HCT116 (cell line): ENCODE data around the gene KRTAP10-8. TPM values are rescaled to one million over a fixed set of nuclear protein-coding genes. Genes with fewer than 3 reads are reported as not detected.

ENCODE experiments used
- ATAC-seq: fragments of 200-7000 bp; cut with Tn5 transposase; 2 replicates; pipeline ENCODE4 v1.9.1; 2020; ENCODE audit warnings: mild to moderate bottlenecking, moderate library complexity
- BruUV-seq: library from RNA; stranded (reverse); fragments of 400-500 nt; replicated peaks from 2 replicates; lab custom pipeline; 2021; lab: Mats Ljungman, UMichigan
- CTCF ChIA-PET: fragments of 300-600 bp; sonication (Branson Sonifier 250); formaldehyde crosslinking; loops from one replicate; lab custom pipeline; 2021; ENCODE audit warnings: antibody characterized with exemption; lab: Charles Lee
- POLR2A ChIA-PET: fragments of 300-600, 350-600 bp; sonication (Branson Sonifier 250); formaldehyde crosslinking; loops from one replicate; lab custom pipeline; 2021; ENCODE audit warnings: antibody characterized with exemption; lab: Charles Lee
- RAD21 ChIA-PET, 2 experiments: fragments of 300-600 bp; sonication (Branson Sonifier 250); formaldehyde crosslinking; loops; one replicate each; lab custom pipeline; 2023; ENCODE audit warnings: low total read pairs in 2 of 2; ENCODE audit not compliant: uncharacterized antibody in 2 of 2, unreplicated experiment in 2 of 2, low non-redundant PET in 1 of 2; lab: Charles Lee
- DNase-seq: peaks from one replicate; pipeline ENCODE4 v3.0.0-alpha.2; 2010; ENCODE audit warnings: low read depth, low spot score
- H2AFZ ChIP-seq: fragments of 200-600 bp; shearing (Covaris generic), sonication (generic); 2 replicates; pipeline ENCODE4 v1.6.1; 2017; ENCODE audit warnings: low read depth, mixed run types, mixed read lengths, antibody characterized with exemption, low read length; ENCODE audit not compliant: poor library complexity, severe bottlenecking
- H3K27ac ChIP-seq: 2 replicates; pipeline ENCODE4 v1.5.1; 2012; ENCODE audit warnings: low read depth, low read length
- H3K27me3 ChIP-seq: fragments of 200-600 bp; sonication (generic); 2 replicates; pipeline ENCODE4 v1.6.1; 2016; ENCODE audit warnings: mixed run types, low read length, mixed read lengths; ENCODE audit not compliant: insufficient read depth
- H3K36me3 ChIP-seq, 2 experiments: fragments of 200-500 bp in 1 of 2; fragments of 200-600 bp in 1 of 2; sonication (Bioruptor generic) in 1 of 2; sonication (generic) in 1 of 2; 2 replicates each; pipeline versions ENCODE4 v1.5.1 to v1.6.1; 2014 to 2016; ENCODE audit warnings: low read length in 2 of 2, inconsistent platforms in 1 of 2, mixed read lengths in 1 of 2, mixed run types in 1 of 2; ENCODE audit not compliant: insufficient read depth in 2 of 2, control insufficient read depth in 1 of 2
- H3K4me1 ChIP-seq, 2 experiments: fragments of 200-600 bp in 1 of 2; sonication (generic) in 1 of 2; 2 replicates each; pipeline versions ENCODE4 v1.5.1 to v1.6.1; 2012 to 2017; ENCODE audit warnings: low read length in 2 of 2, inconsistent platforms in 1 of 2, mild to moderate bottlenecking in 1 of 2, mixed read lengths in 1 of 2, mixed run types in 1 of 2, moderate library complexity in 1 of 2; ENCODE audit not compliant: insufficient read depth in 2 of 2, control insufficient read depth in 1 of 2
- H3K4me2 ChIP-seq: fragments of 200-600 bp; sonication (generic); 2 replicates; pipeline ENCODE4 v1.6.1; 2017; ENCODE audit warnings: mixed run types, low read length, mixed read lengths
- H3K4me3 ChIP-seq, 2 experiments: fragments of 200-600 bp in 1 of 2; sonication (generic) in 1 of 2; replicated peaks in 1 of 2; 2 replicates each; pipeline ENCODE4 v1.5.1; 2011 to 2016; ENCODE audit warnings: low read length in 2 of 2, control low read depth in 1 of 2, low read depth in 1 of 2, mild to moderate bottlenecking in 1 of 2, mixed read lengths in 1 of 2, mixed run types in 1 of 2
- H3K79me2 ChIP-seq: fragments of 200-600 bp; sonication (generic); 2 replicates; pipeline ENCODE4 v1.6.1; 2017; ENCODE audit warnings: mild to moderate bottlenecking, mixed run types, low read length, moderate library complexity, mixed read lengths; ENCODE audit not compliant: insufficient read depth
- H3K9ac ChIP-seq: fragments of 200-600 bp; sonication (generic); 2 replicates; pipeline ENCODE4 v1.6.1; 2016; ENCODE audit warnings: low read length, mixed read lengths
- H3K9me2 ChIP-seq: fragments of 200-600 bp; sonication (generic), shearing (Covaris generic); 2 replicates; pipeline ENCODE4 v1.6.1; 2017; ENCODE audit warnings: mixed run types, mild to moderate bottlenecking, moderate library complexity; ENCODE audit not compliant: insufficient read depth
- H3K9me3 ChIP-seq, 2 experiments: fragments of 200-500 bp in 1 of 2; fragments of 200-600 bp in 1 of 2; sonication (Bioruptor generic) in 1 of 2; sonication (generic) in 1 of 2; 2 replicates each; pipeline ENCODE4 v1.6.1; 2014 to 2017; ENCODE audit warnings: low read length in 2 of 2, mixed read lengths in 2 of 2, inconsistent platforms in 1 of 2, low read depth in 1 of 2, mild to moderate bottlenecking in 1 of 2, mixed run types in 1 of 2, moderate library complexity in 1 of 2; ENCODE audit not compliant: control insufficient read depth in 1 of 2, insufficient read depth in 1 of 2
- H4K20me1 ChIP-seq: fragments of 200-600 bp; sonication (generic), shearing (Covaris generic); 2 replicates; pipeline ENCODE4 v1.6.1; 2017; ENCODE audit warnings: mixed run types, mild to moderate bottlenecking, moderate library complexity; ENCODE audit not compliant: insufficient read depth
- ATF3 ChIP-seq: IDR thresholded peaks from 2 replicates; pipeline ENCODE4 v1.6.1; 2012
- CBX3 ChIP-seq: IDR thresholded peaks from 2 replicates; pipeline ENCODE4 v1.6.1; 2012; ENCODE audit warnings: low read depth
- EGR1 ChIP-seq: IDR thresholded peaks from 2 replicates; pipeline ENCODE4 v1.6.1; 2012; ENCODE audit warnings: low read depth
- ELF1 ChIP-seq: IDR thresholded peaks from 2 replicates; pipeline ENCODE4 v1.6.1; 2012; ENCODE audit warnings: low read depth, borderline replicate concordance
- EZH2 ChIP-seq: fragments of 200-600 bp; sonication (generic); IDR thresholded peaks from 2 replicates; pipeline ENCODE4 v1.6.1; 2017; ENCODE audit warnings: antibody characterized with exemption, mixed run types
- EZH2phosphoT487 ChIP-seq: fragments of 200-600 bp; IDR thresholded peaks from 2 replicates; pipeline ENCODE4 v1.6.1; 2018; ENCODE audit warnings: antibody characterized with exemption, borderline replicate concordance
- FOSL1 ChIP-seq: IDR thresholded peaks from 2 replicates; pipeline ENCODE4 v1.6.1; 2012; ENCODE audit warnings: low read depth
- JUND ChIP-seq: IDR thresholded peaks from 2 replicates; pipeline ENCODE4 v1.6.1; 2012
- MAX ChIP-seq: IDR thresholded peaks from 2 replicates; pipeline ENCODE4 v1.6.1; 2012
- POLR2A ChIP-seq: IDR thresholded peaks from 2 replicates; pipeline ENCODE4 v1.7.0; 2011; ENCODE audit warnings: borderline replicate concordance; ENCODE audit not compliant: insufficient read depth, insufficient read length; ENCODE audit errors: extremely low read depth
- REST ChIP-seq: IDR thresholded peaks from 2 replicates; pipeline ENCODE4 v1.6.1; 2012; ENCODE audit warnings: low read depth
- TCF7L2 ChIP-seq: IDR thresholded peaks from 2 replicates; pipeline ENCODE4 v1.7.0; 2011; ENCODE audit warnings: borderline replicate concordance, inconsistent platforms; ENCODE audit not compliant: insufficient read depth, insufficient read length; ENCODE audit errors: extremely low read depth
- YY1 ChIP-seq: IDR thresholded peaks from 2 replicates; pipeline ENCODE4 v1.6.1; 2011; ENCODE audit warnings: low read length, low read depth, moderate library complexity, mild to moderate bottlenecking; ENCODE audit not compliant: insufficient replicate concordance; ENCODE audit errors: extremely low read depth
- ZBTB33 ChIP-seq: IDR thresholded peaks from 2 replicates; pipeline ENCODE4 v1.6.1; 2011; ENCODE audit warnings: mild to moderate bottlenecking, low read length, moderate library complexity; ENCODE audit not compliant: insufficient replicate concordance; ENCODE audit errors: extremely low read depth
- intact Hi-C: fragments of 100-400 bp; cut with micrococcal nuclease; formaldehyde crosslinking; loops from 2 replicates; pipeline ENCODE4 v1.10.0; 2022
- total RNA-seq: library from RNA; stranded (reverse); gene quantifications from one replicate; pipeline ENCODE4 v1.2.1, GENCODE V29; 2021; ENCODE audit not compliant: unreplicated experiment

Gene KRTAP10-8
- total RNA-seq, 1 experiment from 2014 or later, result not detected

GRCh38 chr21:44632067-44632466 is 20.2 kb downstream of the KRTAP10-8 start:
- Histone ChIP-seq H3K36me3 (no peaks in the 10 kb centered on the region), H3K4me3 (no peak overlapping the region), H3K4me1 (no peaks in the 10 kb centered on the region), H4K20me1 (no peaks in the 10 kb centered on the region), H3K9me2 (no peaks in the 10 kb centered on the region), H3K79me2 (no peaks in the 10 kb centered on the region), H3K4me2 (no peak overlapping the region), H3K27me3 (no peaks in the 10 kb centered on the region), H3K27ac (no peak overlapping the region), H3K9me3 (peaks cover 0 to 3% of the 10 kb centered on the region in 2 experiments; a peak in 1 of 4 replicates), H2AFZ (no peak overlapping the region), H3K9ac (no peak overlapping the region)
- intact Hi-C loops, result no loop called here
- CTCF ChIA-PET, result no interaction called here
- DNase-seq (no peak), ATAC-seq (no peak)
- POLR2A ChIA-PET, result no interaction called here
- TF ChIP-seq YY1, result no peak
- no TSS peak for BruUV-seq
- RAD21 ChIA-PET, result no interaction called here

- no TSS peak for BruUV-seq
- intact Hi-C loops, result no loop called here
- Histone ChIP-seq H3K4me3 (no peak overlapping the region), H3K27me3 (peaks cover 6% of the 10 kb centered on the region; the same call in 1 of the 2 replicates), H3K9me3 (no peaks in the 10 kb centered on the region), H3K79me2 (no peaks in the 10 kb centered on the region), H3K27ac (no peak overlapping the region), H2AFZ (no peak overlapping the region), H4K20me1 (no peaks in the 10 kb centered on the region), H3K4me2 (no peak overlapping the region), H3K9ac (no peak overlapping the region), H3K4me1 (no peaks in the 10 kb centered on the region), H3K36me3 (no peaks in the 10 kb centered on the region), H3K9me2 (no peaks in the 10 kb centered on the region)
- no peak for DNase-seq
- RAD21 ChIA-PET, result no interaction called here
- POLR2A ChIA-PET, result no interaction called here
- CTCF ChIA-PET, result no interaction called here
- ATAC-seq, result no peak
- no peak for TF ChIP-seq EZH2
- TF ChIP-seq POLR2A, result no peak
- TF ChIP-seq TCF7L2, result no peak
- TF ChIP-seq ELF1, result no peak
- TF ChIP-seq CBX3, result no peak
- no peak for TF ChIP-seq EZH2phosphoT487
- TF ChIP-seq JUND, result no peak
- no peak for TF ChIP-seq REST
- TF ChIP-seq ZBTB33, result no peak
- no peak for TF ChIP-seq EGR1
- TF ChIP-seq ATF3, result no peak
- no peak for TF ChIP-seq MAX
- no peak for TF ChIP-seq FOSL1
Measured at GRCh38 chr21:44636209-44637017, 24.5 kb downstream of the KRTAP10-8 start.
